ENCODE data around the gene CARHSP1. TPM values are rescaled to one million over a fixed set of nuclear protein-coding genes. Genes with fewer than 3 reads are reported as not detected.

The CARHSP1 gene
- total and polyA plus RNA-seq, 2 of the 4 experiments (the other 2 are of a cell fraction) = 121 to 138 TPM

DNA sequence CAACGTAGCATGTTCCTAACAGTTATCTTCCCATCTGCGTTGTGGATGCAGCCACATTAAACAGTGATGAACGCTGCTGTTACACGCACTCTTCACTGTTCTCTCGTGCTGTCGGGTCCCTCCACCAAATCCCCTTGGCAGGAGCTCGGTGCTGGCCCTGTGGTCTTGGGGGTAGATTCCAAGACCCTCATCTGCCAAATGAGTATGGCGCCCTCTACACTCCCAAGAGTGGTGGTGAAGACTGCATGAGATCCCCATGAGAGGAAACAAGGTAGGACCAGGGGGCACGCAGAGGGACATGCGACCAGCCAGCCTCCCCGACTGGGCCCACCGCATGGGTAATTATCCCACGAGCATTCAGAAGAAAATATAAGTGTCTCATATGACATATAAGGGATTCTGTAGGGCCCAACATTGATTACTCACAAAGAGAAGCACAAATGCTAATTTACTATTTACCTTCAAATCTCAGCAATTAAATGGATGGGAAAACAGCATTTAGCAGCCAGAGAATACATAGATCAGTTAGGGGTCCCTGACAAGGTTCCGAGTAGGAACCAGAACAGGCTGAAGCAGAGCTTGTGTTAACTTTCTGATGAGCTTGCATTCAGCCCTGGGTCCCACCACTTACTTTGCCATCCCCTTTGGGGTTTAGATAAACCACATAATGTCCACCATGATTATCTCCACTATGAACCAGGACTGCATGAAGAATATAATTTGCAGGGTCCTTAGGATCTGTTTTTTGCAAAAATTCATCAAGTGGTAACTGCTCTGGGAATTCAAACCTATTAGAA, 37.2 kb upstream of the CARHSP1 start:
- H3K4ac ChIP-seq (ENCODE audit: low read depth, low read length) = no peak overlapping the region
- POLR2A ChIA-PET (ENCODE audit: unreplicated experiment) = no interaction called here
- ATAC-seq (ENCODE audit: low read depth) (no peak), DNase-seq (no peak)
- in situ Hi-C loops (cut with MboI; ENCODE audit: low sequenced_read_pairs) (loop anchor here (5.0 kb wide), 1 partner anchor 101 kb away; no protein-coding TSS in a partner anchor), intact Hi-C loops (cut with micrococcal nuclease) (loop anchor here (1.0 to 10.0 kb wide), 3 partner anchors 102 to 229 kb away; partner anchors contain the start of gene HAPSTR1), dilution Hi-C loops (cut with HindIII; ENCODE audit: low sequenced_read_pairs, unreplicated experiment) (no loop called here)
- peaks cover 62% of the 10 kb centered on the region for H3K36me3 ChIP-seq (ENCODE audit: control insufficient read depth, insufficient read depth, low read length)
- H2BK5ac ChIP-seq (ENCODE audit: low read depth, low read length, poor library complexity, severe bottlenecking) = no peak overlapping the region
- H3K14ac ChIP-seq (replicated peaks; ENCODE audit: low read depth, low read length) = no peak overlapping the region
- H2AK5ac ChIP-seq (ENCODE audit: low read depth, low read length) = no peak overlapping the region
- no peak overlapping the region for H2AK9ac ChIP-seq (replicated peaks; ENCODE audit: low read depth, low read length, poor library complexity)
- no peak overlapping the region for H3K9ac ChIP-seq (ENCODE audit: low read depth, low read length)
- H3K4me1 ChIP-seq (ENCODE audit: control insufficient read depth, insufficient read depth, low read length) = no peaks in the 10 kb centered on the region
- CTCF ChIA-PET = interaction anchor here (0.8 to 2.3 kb wide), 3 partner anchors 54 to 161 kb away, joined by 3 to 7 read pairs (median 3); no protein-coding TSS in a partner anchor
- peaks cover 9% of the 10 kb centered on the region; the same call in 1 of the 2 replicates for H4K20me1 ChIP-seq (ENCODE audit: insufficient read depth, low read length)
- no peak overlapping the region for H3K4me3 ChIP-seq (ENCODE audit: insufficient read depth, low read depth, low read length)
- no peak overlapping the region for H2BK120ac ChIP-seq (ENCODE audit: low read depth, low read length)
- H3K18ac ChIP-seq (ENCODE audit: low read depth, low read length) = no peak overlapping the region
- no peak overlapping the region for H4K8ac ChIP-seq (ENCODE audit: low read depth in 2 of 2, low read length in 2 of 2)
- no peak overlapping the region for H4K5ac ChIP-seq (ENCODE audit: low read depth, low read length)
- H3K27ac ChIP-seq (ENCODE audit: insufficient read depth, low read length) = no peak overlapping the region
- no peak overlapping the region for H3K4me2 ChIP-seq (ENCODE audit: low read depth, low read length)
- no peaks in the 10 kb centered on the region for H3K9me3 ChIP-seq (ENCODE audit: control insufficient read depth, insufficient read depth, low read length)
- peaks cover 1% of the 10 kb centered on the region; the same call in 1 of the 2 replicates for H3K9me1 ChIP-seq (ENCODE audit: insufficient read depth, low read length)
- no TSS peak for BruUV-seq (replicated peaks)
- H3K23ac ChIP-seq (ENCODE audit: low read depth, low read length) = no peak overlapping the region
- H3K56ac ChIP-seq (ENCODE audit: extremely low read depth, insufficient read depth, low read length) = no peak overlapping the region
- H2BK20ac ChIP-seq (ENCODE audit: low read depth, low read length) = no peak overlapping the region
- no peak overlapping the region for H4K91ac ChIP-seq (ENCODE audit: insufficient read depth, low read depth, low read length)
- H2BK15ac ChIP-seq (ENCODE audit: low read depth, low read length) = no peak overlapping the region
- H3K27me3 ChIP-seq (ENCODE audit: control insufficient read depth, insufficient read depth, low read length) = no peaks in the 10 kb centered on the region
- peaks cover 31 to 39% of the 10 kb centered on the region in 2 experiments for H3K79me1 ChIP-seq (ENCODE audit: low read depth in 1 of 2, low read length in 2 of 2)
- no peak overlapping the region for H2AFZ ChIP-seq (replicated peaks; ENCODE audit: low read length, poor library complexity)
- WGBS, 2 experiments (ENCODE audit: extremely low coverage in 2 of 2, insufficient read length in 1 of 2) = 100% methylated on average over 1 of the region's 14 CpGs; no CpG with 5 or more reads in 1 of the 2 experiments
- TF ChIP-seq, protein P1, sequence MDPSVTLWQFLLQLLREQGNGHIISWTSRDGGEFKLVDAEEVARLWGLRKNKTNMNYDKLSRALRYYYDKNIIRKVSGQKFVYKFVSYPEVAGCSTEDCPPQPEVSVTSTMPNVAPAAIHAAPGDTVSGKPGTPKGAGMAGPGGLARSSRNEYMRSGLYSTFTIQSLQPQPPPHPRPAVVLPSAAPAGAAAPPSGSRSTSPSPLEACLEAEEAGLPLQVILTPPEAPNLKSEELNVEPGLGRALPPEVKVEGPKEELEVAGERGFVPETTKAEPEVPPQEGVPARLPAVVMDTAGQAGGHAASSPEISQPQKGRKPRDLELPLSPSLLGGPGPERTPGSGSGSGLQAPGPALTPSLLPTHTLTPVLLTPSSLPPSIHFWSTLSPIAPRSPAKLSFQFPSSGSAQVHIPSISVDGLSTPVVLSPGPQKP (IDR thresholded peaks at IDR 0.05; ENCODE audit: borderline replicate concordance, low read depth, low read length) = no peak
- no peak for TF ChIP-seq CTCF (conservative IDR thresholded peaks at IDR 0.05; ENCODE audit: low read depth, low read length)
- no peak for TF ChIP-seq FOS (IDR thresholded peaks at IDR 0.05; ENCODE audit: low read depth, low read length)
- no peak for TF ChIP-seq BHLHE40 (IDR thresholded peaks at IDR 0.05; ENCODE audit: low read depth, low read length)
- no peak for TF ChIP-seq CEBPB (IDR thresholded peaks at IDR 0.05; ENCODE audit: low read depth, low read length)
- TF ChIP-seq NFE2L2 (IDR thresholded peaks at IDR 0.05; ENCODE audit: low read depth, low read length) = no peak
- no peak for TF ChIP-seq RAD21 (IDR thresholded peaks at IDR 0.05; ENCODE audit: low read length)
- no peak for TF ChIP-seq RCOR1 (IDR thresholded peaks at IDR 0.05; ENCODE audit: insufficient replicate concordance, low read length)
- TF ChIP-seq POLR2A (IDR thresholded peaks at IDR 0.05; ENCODE audit: low read depth, low read length) = no peak
- no peak for TF ChIP-seq MAZ (IDR thresholded peaks at IDR 0.05; ENCODE audit: borderline replicate concordance, low read depth, low read length)
- TF ChIP-seq RFX5 (IDR thresholded peaks at IDR 0.05; ENCODE audit: low read depth, low read length) = no peak
- TF ChIP-seq CHD1 (IDR thresholded peaks at IDR 0.05; ENCODE audit: low read depth, low read length) = no peak
- TF ChIP-seq SMC3 (IDR thresholded peaks at IDR 0.05; ENCODE audit: low read depth, low read length) = no peak
- no peak for TF ChIP-seq MXI1 (IDR thresholded peaks at IDR 0.05; ENCODE audit: borderline replicate concordance, low read depth, low read length)
- TF ChIP-seq MAFK (IDR thresholded peaks at IDR 0.05; ENCODE audit: low read depth, low read length) = no peak
